Measurements from ENCODE around the gene ZP1.

GRCh38 chr11:60836866-60837515, 30.4 kb upstream of the ZP1 start:
- TF ChIP-seq, protein P1, sequence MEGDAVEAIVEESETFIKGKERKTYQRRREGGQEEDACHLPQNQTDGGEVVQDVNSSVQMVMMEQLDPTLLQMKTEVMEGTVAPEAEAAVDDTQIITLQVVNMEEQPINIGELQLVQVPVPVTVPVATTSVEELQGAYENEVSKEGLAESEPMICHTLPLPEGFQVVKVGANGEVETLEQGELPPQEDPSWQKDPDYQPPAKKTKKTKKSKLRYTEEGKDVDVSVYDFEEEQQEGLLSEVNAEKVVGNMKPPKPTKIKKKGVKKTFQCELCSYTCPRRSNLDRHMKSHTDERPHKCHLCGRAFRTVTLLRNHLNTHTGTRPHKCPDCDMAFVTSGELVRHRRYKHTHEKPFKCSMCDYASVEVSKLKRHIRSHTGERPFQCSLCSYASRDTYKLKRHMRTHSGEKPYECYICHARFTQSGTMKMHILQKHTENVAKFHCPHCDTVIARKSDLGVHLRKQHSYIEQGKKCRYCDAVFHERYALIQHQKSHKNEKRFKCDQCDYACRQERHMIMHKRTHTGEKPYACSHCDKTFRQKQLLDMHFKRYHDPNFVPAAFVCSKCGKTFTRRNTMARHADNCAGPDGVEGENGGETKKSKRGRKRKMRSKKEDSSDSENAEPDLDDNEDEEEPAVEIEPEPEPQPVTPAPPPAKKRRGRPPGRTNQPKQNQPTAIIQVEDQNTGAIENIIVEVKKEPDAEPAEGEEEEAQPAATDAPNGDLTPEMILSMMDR (conservative IDR thresholded peaks at IDR 0.05; ENCODE audit: low read length): no peak
- no peak for TF ChIP-seq EZH2phosphoT487 (IDR thresholded peaks at IDR 0.05; ENCODE audit: borderline replicate concordance)
